Keratinocyte (primary cell): ENCODE results near the gene RHOG. TPM values are rescaled to one million over a fixed set of nuclear protein-coding genes. Genes with fewer than 3 reads are reported as not detected.

Experiments
- DNase-seq: peaks from one replicate; pipeline ENCODE4 v3.0.0-alpha.2; 2011; ENCODE audit warnings: low read depth, missing footprints, low spot score
- FAIRE-seq: peaks from 2 replicates; lab custom pipeline; 2011; peaks lifted over from hg19 to GRCh38; lab: Jason Lieb, UNC
- H2AFZ ChIP-seq: 2 replicates; pipeline ENCODE4 v1.6.0; 2012; ENCODE audit warnings: low read length, control low read depth, inconsistent platforms; ENCODE audit not compliant: control insufficient read depth
- H3K27ac ChIP-seq: 2 replicates; pipeline ENCODE4 v1.5.1; 2011; ENCODE audit warnings: low read length; ENCODE audit not compliant: control insufficient read depth, insufficient read depth
- H3K27me3 ChIP-seq: 3 replicates; pipeline ENCODE4 v1.6.0; 2011; ENCODE audit warnings: low read length; ENCODE audit not compliant: control insufficient read depth, insufficient read depth; ENCODE audit errors: extremely low read depth
- H3K36me3 ChIP-seq, 2 experiments: 2 replicates in 1 of 2; 3 replicates in 1 of 2; pipeline ENCODE4 v1.5.1; 2011; ENCODE audit warnings: low read length in 2 of 2, mild to moderate bottlenecking in 1 of 2; ENCODE audit not compliant: control insufficient read depth in 2 of 2, insufficient read depth in 2 of 2; ENCODE audit errors: extremely low read depth in 1 of 2
- H3K4me1 ChIP-seq: 3 replicates; pipeline ENCODE4 v1.5.1; 2011; ENCODE audit warnings: low read length; ENCODE audit not compliant: control insufficient read depth, insufficient read depth; ENCODE audit errors: extremely low read depth
- H3K4me2 ChIP-seq: 3 replicates; pipeline ENCODE4 v1.6.0; 2011; ENCODE audit warnings: low read depth, low read length; ENCODE audit not compliant: control insufficient read depth, insufficient read depth; ENCODE audit errors: extremely low read depth
- H3K4me3 ChIP-seq, 3 experiments: fragments of 200-600 bp in 1 of 3; sonication (generic) in 1 of 3; 2 replicates in 2 of 3; 3 replicates in 1 of 3; pipeline ENCODE4 v1.5.1; 2011 to 2016; ENCODE audit warnings: low read length in 3 of 3, mild to moderate bottlenecking in 3 of 3, control low read depth in 2 of 3, inconsistent platforms in 1 of 3, low read depth in 1 of 3, mixed read lengths in 1 of 3, mixed run types in 1 of 3, moderate library complexity in 1 of 3; ENCODE audit not compliant: control insufficient read depth in 2 of 3, insufficient read depth in 2 of 3; ENCODE audit errors: extremely low read depth in 1 of 3
- H3K79me2 ChIP-seq: 2 replicates; pipeline ENCODE4 v1.6.0; 2012; ENCODE audit warnings: low read length; ENCODE audit not compliant: control insufficient read depth, insufficient read depth
- H3K9ac ChIP-seq: 3 replicates; pipeline ENCODE4 v1.6.0; 2011; ENCODE audit warnings: low read length; ENCODE audit not compliant: control insufficient read depth, insufficient read depth; ENCODE audit errors: extremely low read depth
- H3K9me1 ChIP-seq: 3 replicates; pipeline ENCODE4 v1.6.0; 2011; ENCODE audit warnings: low read length; ENCODE audit not compliant: control insufficient read depth, insufficient read depth; ENCODE audit errors: extremely low read depth
- H3K9me3 ChIP-seq: 2 replicates; pipeline ENCODE4 v1.5.1; 2012; ENCODE audit warnings: low read depth, low read length; ENCODE audit not compliant: control insufficient read depth
- H4K20me1 ChIP-seq: 3 replicates; pipeline ENCODE4 v1.6.0; 2011; ENCODE audit warnings: low read length; ENCODE audit not compliant: control insufficient read depth, insufficient read depth; ENCODE audit errors: extremely low read depth
- CTCF ChIP-seq, 3 experiments: IDR thresholded peaks in 1 of 3; conservative IDR thresholded peaks in 1 of 3; optimal IDR thresholded peaks in 1 of 3; 2 replicates in 2 of 3; 3 replicates in 1 of 3; pipeline versions ENCODE3 to v1.5.1; 2011; ENCODE audit warnings: low read length in 3 of 3, mild to moderate bottlenecking in 3 of 3, moderate library complexity in 2 of 3, control low read depth in 1 of 3, inconsistent platforms in 1 of 3; ENCODE audit not compliant: insufficient read depth in 2 of 3; ENCODE audit errors: extremely low read depth in 1 of 3
- EZH2 ChIP-seq: IDR thresholded peaks from one replicate; pipeline ENCODE4 v1.6.1; 2012; ENCODE audit warnings: inconsistent platforms, mild to moderate bottlenecking, low read length, moderate library complexity
- dilution Hi-C: fragments of 300-500 bp; cut with MboI; formaldehyde crosslinking; loops from one replicate; pipeline ENCODE4 v1.7.0; 2020; ENCODE audit warnings: low sequenced_read_pairs; ENCODE audit not compliant: extremely low pct_ligation_motif_present
- polyA plus RNA-seq, 5 experiments: library from polyadenylated mRNA; depleted of rRNA in 3 of 5; stranded (reverse) in 3 of 5; stranded (forward) in 1 of 5; unstranded in 1 of 5; fragments of >200 nt; gene quantifications; 1 replicate in 1 of 5; 2 replicates in 3 of 5; 3 replicates in 1 of 5; pipeline versions ENCODE4 v1.2.1 to v1.2.3, GENCODE V29; 2011 to 2012; ENCODE audit warnings: missing spikeins in 2 of 5, low read depth in 1 of 5, low replicate concordance in 1 of 5

The RHOG gene
- polyA plus RNA-seq, 1 donor (not counting 4 experiments of a cell fraction or from before 2014, with no cell fraction given) = 39.8 TPM

GRCh38 chr11:3796801-3797328 lies 43.9 kb downstream of the RHOG start:
- FAIRE-seq (no peak), DNase-seq (no peak)
- peaks cover 57% of the 10 kb centered on the region for H3K79me2 ChIP-seq
- H3K27ac ChIP-seq = peak overlapping the region; percentile 89
- no peaks in the 10 kb centered on the region for H3K9me1 ChIP-seq
- no peak for TF ChIP-seq EZH2
- peak in 1 of 3 experiments; percentile 3 for TF ChIP-seq CTCF (optimal IDR thresholded peaks at IDR 0.05 in 1 of 3, IDR thresholded peaks at IDR 0.05 in 1 of 3, conservative IDR thresholded peaks at IDR 0.05 in 1 of 3; ENCODE audit: extremely low read depth in 1 of 3, insufficient read depth in 2 of 3, low read length in 3 of 3)
- H3K9me3 ChIP-seq = no peaks in the 10 kb centered on the region
- H2AFZ ChIP-seq = peak overlapping the region; percentile 47
- peak overlapping the region; percentile 95 for H3K9ac ChIP-seq
- dilution Hi-C loops = no loop called here
- H3K4me2 ChIP-seq = peak overlapping the region; percentile 92
- peaks cover 3 to 13% of the 10 kb centered on the region in 2 experiments for H3K36me3 ChIP-seq
- peaks cover 9% of the 10 kb centered on the region for H4K20me1 ChIP-seq
- H3K4me1 ChIP-seq = peaks cover 3% of the 10 kb centered on the region
- H3K4me3 ChIP-seq = peak overlapping the region; percentile 84 to 98 (median 96)
- no peaks in the 10 kb centered on the region for H3K27me3 ChIP-seq

DNA sequence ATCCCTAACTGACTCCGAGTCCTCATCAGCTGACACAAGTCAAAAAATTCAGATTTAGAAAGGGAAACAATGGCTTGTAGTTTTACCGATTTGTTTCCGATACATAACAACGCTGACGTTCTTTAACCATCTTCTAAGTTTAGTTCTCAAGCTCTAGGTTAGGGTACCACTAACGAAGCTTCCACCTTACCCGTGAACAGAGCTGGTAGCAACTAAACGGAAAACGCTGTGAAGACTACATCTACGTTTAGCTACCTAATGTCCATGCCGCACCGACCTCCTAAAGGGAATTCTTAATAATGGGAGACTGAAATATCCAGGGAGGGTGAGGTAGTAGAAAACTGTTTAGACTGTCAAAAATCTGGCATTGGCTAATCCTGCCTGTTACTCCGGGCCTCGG lies 44.4 kb downstream of the RHOG start:
- H3K4me3 ChIP-seq = peak overlapping the region; percentile 84 to 98 (median 96)
- no peak for DNase-seq
- peaks cover 62% of the 10 kb centered on the region for H3K79me2 ChIP-seq
- TF ChIP-seq CTCF (optimal IDR thresholded peaks at IDR 0.05 in 1 of 3, IDR thresholded peaks at IDR 0.05 in 1 of 3, conservative IDR thresholded peaks at IDR 0.05 in 1 of 3; ENCODE audit: extremely low read depth in 1 of 3, insufficient read depth in 2 of 3, low read length in 3 of 3) = no peak
- no peak for TF ChIP-seq EZH2
- H2AFZ ChIP-seq = no peak overlapping the region
- peaks cover 3 to 13% of the 10 kb centered on the region in 2 experiments for H3K36me3 ChIP-seq
- H4K20me1 ChIP-seq = peaks cover 9% of the 10 kb centered on the region
- peaks cover 3% of the 10 kb centered on the region for H3K4me1 ChIP-seq
- H3K4me2 ChIP-seq = peak overlapping the region; percentile 92
- no peaks in the 10 kb centered on the region for H3K27me3 ChIP-seq
- H3K9ac ChIP-seq = peak overlapping the region; percentile 95
- no peaks in the 10 kb centered on the region for H3K9me3 ChIP-seq
- FAIRE-seq = no peak
- no peaks in the 10 kb centered on the region for H3K9me1 ChIP-seq
- dilution Hi-C loops = no loop called here
- peak overlapping the region; percentile 89 for H3K27ac ChIP-seq
